PC-9 (cell line): Measurements from ENCODE around the gene ZFAND3. TPM values are rescaled to one million over a fixed set of nuclear protein-coding genes. Genes with fewer than 3 reads are reported as not detected.

Experiments
- BruUV-seq: library from RNA; stranded (reverse); fragments of 400-500 nt; replicated peaks from 2 replicates; lab custom pipeline; 2021; lab: Mats Ljungman, UMichigan
- CTCF ChIA-PET: fragments of 300-600 bp; sonication (Branson Sonifier 250); formaldehyde crosslinking; loops from one replicate; lab custom pipeline; 2022; ENCODE audit warnings: antibody characterized with exemption; lab: Charles Lee
- POLR2A ChIA-PET: fragments of 300-600 bp; sonication (Branson Sonifier 250); formaldehyde crosslinking; loops from one replicate; lab custom pipeline; 2022; ENCODE audit warnings: antibody characterized with exemption; ENCODE audit not compliant: unreplicated experiment; lab: Charles Lee
- DNase-seq, 2 experiments: peaks; one replicate each; pipeline versions ENCODE4 v3.0.0 to v3.0.0-alpha.2; 2015 to 2022; ENCODE audit warnings: mixed read lengths in 1 of 2
- H2AFZ ChIP-seq: fragments of 200-600 bp; sonication (generic); 2 replicates; pipeline ENCODE4 v1.8.1; 2017; ENCODE audit warnings: antibody characterized with exemption
- H3F3A ChIP-seq: fragments of 200-600 bp; sonication (generic); 2 replicates; pipeline ENCODE4 v1.8.1; 2017; ENCODE audit warnings: antibody characterized with exemption, mild to moderate bottlenecking, low read depth; ENCODE audit not compliant: insufficient read depth
- H3K27ac ChIP-seq: fragments of 200-600 bp; sonication (generic); 2 replicates; pipeline ENCODE4 v1.6.1; 2016; ENCODE audit warnings: mixed run types
- H3K27me3 ChIP-seq: fragments of 200-600 bp; sonication (generic); 2 replicates; pipeline ENCODE4 v1.6.1; 2016; ENCODE audit warnings: low read depth, mixed run types; ENCODE audit not compliant: insufficient read depth
- H3K36me3 ChIP-seq: fragments of 200-600 bp; sonication (generic); 2 replicates; pipeline ENCODE4 v1.6.1; 2016; ENCODE audit warnings: low read depth, mixed run types
- H3K4me1 ChIP-seq: fragments of 200-600 bp; sonication (generic); replicated peaks from 2 replicates; pipeline ENCODE4 v1.6.1; 2016; ENCODE audit warnings: mixed run types; ENCODE audit not compliant: insufficient read depth
- H3K4me2 ChIP-seq: fragments of 200-600 bp; sonication (generic); 2 replicates; pipeline ENCODE4 v1.6.1; 2017; ENCODE audit warnings: mixed run types
- H3K4me3 ChIP-seq: fragments of 200-600 bp; sonication (generic); 2 replicates; pipeline ENCODE4 v1.6.1; 2016; ENCODE audit warnings: mixed run types
- H3K79me2 ChIP-seq: fragments of 200-600 bp; sonication (generic); 2 replicates; pipeline ENCODE4 v1.6.1; 2017; ENCODE audit warnings: low read depth, mixed run types
- H3K9me2 ChIP-seq: fragments of 200-600 bp; sonication (generic); 2 replicates; pipeline ENCODE4 v1.8.1; 2017; ENCODE audit warnings: mild to moderate bottlenecking; ENCODE audit not compliant: insufficient read depth
- H3K9me3 ChIP-seq: fragments of 200-600 bp; sonication (generic); 2 replicates; pipeline ENCODE4 v1.8.1; 2016; ENCODE audit warnings: low read depth; ENCODE audit not compliant: insufficient read depth
- H4K20me1 ChIP-seq: fragments of 200-600 bp; sonication (generic); 2 replicates; pipeline ENCODE4 v1.8.1; 2017; ENCODE audit not compliant: insufficient read depth
- EZH2 ChIP-seq: fragments of 200-600 bp; sonication (generic); IDR thresholded peaks from 2 replicates; pipeline ENCODE4 v1.8.0; 2017; ENCODE audit warnings: antibody characterized with exemption, low read depth
- intact Hi-C: fragments of 100-400 bp; cut with micrococcal nuclease; formaldehyde crosslinking; loops from one replicate; pipeline ENCODE4 v1.10.0; 2022; ENCODE audit not compliant: unreplicated experiment
- total RNA-seq: library from RNA; stranded (reverse); gene quantifications from 2 replicates; pipeline ENCODE4 v1.2.3, GENCODE V29; 2021
- TF ChIP-seq, protein P1 (sequence below): fragments of 200-600 bp; sonication (generic); conservative IDR thresholded peaks from 2 replicates; pipeline ENCODE4 v1.6.1; 2017; ENCODE audit warnings: mixed run types, antibody characterized with exemption, mild to moderate bottlenecking, moderate library complexity

Gene ZFAND3
- total RNA-seq, 1 experiment from 2014 or later, result 46.8 TPM

DNA sequence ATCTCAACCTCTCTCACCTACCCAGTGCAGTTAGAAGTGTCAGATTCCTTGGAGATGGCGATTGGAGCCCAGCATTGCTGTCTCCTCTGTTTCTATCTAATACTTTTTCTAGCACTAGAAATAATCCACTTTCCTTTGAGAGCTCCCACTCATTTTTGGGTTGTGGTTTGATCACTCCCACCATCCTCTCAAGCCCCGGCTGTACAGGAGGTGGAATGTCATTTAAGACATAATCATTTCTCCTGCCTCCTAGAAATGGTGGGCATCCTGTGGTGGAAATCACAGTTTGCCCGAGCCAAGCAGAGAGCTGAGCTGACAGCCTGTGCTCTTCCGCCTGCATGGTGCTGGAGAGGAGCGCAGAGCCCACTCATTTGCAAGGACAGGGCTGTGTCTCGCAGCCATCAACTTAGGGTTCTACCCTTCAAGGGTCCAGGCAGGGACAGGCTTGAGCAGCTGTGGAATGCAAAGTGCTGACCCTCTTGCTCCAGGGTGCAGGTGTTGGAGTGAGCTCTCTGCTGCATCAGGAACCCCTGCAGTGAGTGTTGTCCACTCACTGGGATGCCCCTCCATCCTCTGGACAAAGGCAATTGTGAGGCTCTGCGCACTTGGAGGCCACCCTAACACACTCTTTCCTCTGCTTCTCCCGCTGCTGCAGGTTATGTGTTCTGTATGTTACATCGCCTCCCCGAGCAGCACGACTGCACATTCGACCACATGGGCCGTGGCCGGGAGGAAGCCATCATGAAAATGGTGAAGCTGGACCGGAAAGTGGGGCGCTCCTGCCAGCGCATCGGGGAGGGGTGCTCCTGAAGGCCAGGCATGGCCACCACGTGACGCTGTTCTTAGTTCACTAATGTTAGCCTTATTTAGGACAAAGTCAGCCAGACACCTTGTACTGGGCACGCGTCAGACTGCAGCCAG is 332.3 kb downstream of the ZFAND3 start:
- Histone ChIP-seq H3K79me2 (no peaks in the 10 kb centered on the region), H3K9me3 (no peaks in the 10 kb centered on the region), H3F3A (no peaks in the 10 kb centered on the region), H4K20me1 (peaks cover 19% of the 10 kb centered on the region), H3K36me3 (no peaks in the 10 kb centered on the region), H2AFZ (no peak overlapping the region), H3K27ac (no peak overlapping the region), H3K4me3 (no peak overlapping the region), H3K27me3 (no peaks in the 10 kb centered on the region), H3K4me2 (no peak overlapping the region), H3K9me2 (no peaks in the 10 kb centered on the region), H3K4me1 (no peaks in the 10 kb centered on the region)
- intact Hi-C loops, result no loop called here
- TF ChIP-seq, protein P1, sequence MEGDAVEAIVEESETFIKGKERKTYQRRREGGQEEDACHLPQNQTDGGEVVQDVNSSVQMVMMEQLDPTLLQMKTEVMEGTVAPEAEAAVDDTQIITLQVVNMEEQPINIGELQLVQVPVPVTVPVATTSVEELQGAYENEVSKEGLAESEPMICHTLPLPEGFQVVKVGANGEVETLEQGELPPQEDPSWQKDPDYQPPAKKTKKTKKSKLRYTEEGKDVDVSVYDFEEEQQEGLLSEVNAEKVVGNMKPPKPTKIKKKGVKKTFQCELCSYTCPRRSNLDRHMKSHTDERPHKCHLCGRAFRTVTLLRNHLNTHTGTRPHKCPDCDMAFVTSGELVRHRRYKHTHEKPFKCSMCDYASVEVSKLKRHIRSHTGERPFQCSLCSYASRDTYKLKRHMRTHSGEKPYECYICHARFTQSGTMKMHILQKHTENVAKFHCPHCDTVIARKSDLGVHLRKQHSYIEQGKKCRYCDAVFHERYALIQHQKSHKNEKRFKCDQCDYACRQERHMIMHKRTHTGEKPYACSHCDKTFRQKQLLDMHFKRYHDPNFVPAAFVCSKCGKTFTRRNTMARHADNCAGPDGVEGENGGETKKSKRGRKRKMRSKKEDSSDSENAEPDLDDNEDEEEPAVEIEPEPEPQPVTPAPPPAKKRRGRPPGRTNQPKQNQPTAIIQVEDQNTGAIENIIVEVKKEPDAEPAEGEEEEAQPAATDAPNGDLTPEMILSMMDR, result no peak
- TF ChIP-seq EZH2, result no peak
- ChIA-PET CTCF (no interaction called here), POLR2A (no interaction called here)
- no peak for DNase-seq
- BruUV-seq, result no TSS peak

GRCh38 chr6:38152620-38153019 is 333.1 kb downstream of the ZFAND3 start:
- ChIA-PET POLR2A (no interaction called here), CTCF (no interaction called here)
- Histone ChIP-seq H3F3A (no peaks in the 10 kb centered on the region), H3K4me2 (no peak overlapping the region), H3K36me3 (no peaks in the 10 kb centered on the region), H3K9me2 (no peaks in the 10 kb centered on the region), H3K27ac (no peak overlapping the region), H3K4me1 (no peaks in the 10 kb centered on the region), H2AFZ (no peak overlapping the region), H3K27me3 (no peaks in the 10 kb centered on the region), H3K79me2 (no peaks in the 10 kb centered on the region), H3K4me3 (no peak overlapping the region), H3K9me3 (no peaks in the 10 kb centered on the region), H4K20me1 (peaks cover 11% of the 10 kb centered on the region)
- no peak for TF ChIP-seq EZH2
- TF ChIP-seq, protein P1, result no peak
- no TSS peak for BruUV-seq
- DNase-seq, result no peak
- intact Hi-C loops, result no loop called here

DNA sequence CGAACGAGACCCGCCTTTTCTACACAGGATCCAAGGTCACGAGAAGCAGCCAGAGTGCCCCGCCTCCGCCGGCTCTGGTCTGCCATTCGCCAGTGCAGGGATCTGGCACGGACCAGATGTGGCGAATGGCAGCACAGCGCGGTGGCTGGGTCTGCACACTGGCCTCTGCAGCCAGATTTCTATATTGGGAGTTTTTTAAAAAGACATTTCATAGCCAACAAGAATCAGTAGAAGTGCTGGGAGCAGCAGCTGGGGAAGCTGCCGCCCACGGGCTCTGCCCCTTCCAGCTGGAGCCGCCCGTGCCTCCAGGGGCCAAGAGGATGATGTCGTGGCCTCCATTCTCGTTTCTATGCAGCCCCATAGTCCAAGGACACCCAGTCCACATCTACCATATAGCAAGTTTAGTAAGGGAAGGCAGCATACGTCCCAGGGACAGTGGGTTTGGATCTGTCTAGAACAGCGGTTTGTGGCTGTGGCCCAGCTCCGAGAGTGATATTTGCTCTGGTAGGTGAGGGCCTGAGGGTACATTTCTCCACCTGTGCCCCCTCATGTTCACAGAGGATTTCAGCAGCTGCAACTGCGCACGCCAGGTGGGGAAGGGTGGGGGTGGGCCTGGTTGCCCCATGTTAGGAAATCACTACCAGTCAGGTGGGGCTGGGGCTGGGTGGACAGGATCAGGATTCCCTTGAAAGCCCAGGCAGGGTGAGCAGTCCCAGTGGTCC is 333.7 kb downstream of the ZFAND3 start:
- BruUV-seq, result no TSS peak
- intact Hi-C loops, result no loop called here

More for the DNA sequence above, 333.7 kb downstream of the ZFAND3 start:
- no peak for DNase-seq
- Histone ChIP-seq H3K9me3 (no peaks in the 10 kb centered on the region), H3K4me2 (no peak overlapping the region), H3K36me3 (no peaks in the 10 kb centered on the region), H3K9me2 (no peaks in the 10 kb centered on the region), H3K27me3 (no peaks in the 10 kb centered on the region), H2AFZ (no peak overlapping the region), H3K4me3 (no peak overlapping the region), H3F3A (no peaks in the 10 kb centered on the region), H3K4me1 (no peaks in the 10 kb centered on the region), H4K20me1 (peaks cover 11% of the 10 kb centered on the region), H3K79me2 (no peaks in the 10 kb centered on the region), H3K27ac (no peak overlapping the region)
- CTCF ChIA-PET, result no interaction called here
- TF ChIP-seq EZH2, result no peak
- TF ChIP-seq, protein P1, result no peak
- POLR2A ChIA-PET, result no interaction called here
